Activated CD4-positive, alpha-beta T cell treated with anti-CD3 and anti-CD28 coated beads for 24 hours (primary cell): ENCODE data around the gene PDF.

ENCODE experiments used
- DNase-seq, 2 donors: peaks; one replicate each; pipeline ENCODE4 v3.0.0-alpha.2; 2020; ENCODE audit warnings: low read depth in 2 of 2

PDF gene

DNA sequence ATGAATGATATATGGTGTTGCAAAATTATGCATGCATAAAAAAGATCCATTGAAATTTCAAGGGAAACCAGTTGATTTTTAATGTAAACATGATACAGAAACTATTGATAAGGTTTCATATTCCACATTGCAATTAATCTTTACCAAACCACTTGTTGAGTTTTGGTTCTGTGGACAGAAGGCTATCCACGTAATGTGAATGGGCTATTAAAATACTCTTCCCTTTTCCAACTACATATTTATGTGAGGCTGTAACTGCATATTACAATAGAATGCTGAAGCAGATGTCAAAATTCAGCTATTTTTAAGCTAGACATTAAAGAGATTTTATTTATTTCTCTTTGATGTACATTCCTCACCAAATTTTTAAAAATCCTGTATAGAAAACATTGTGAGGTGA is 53.0 kb downstream of the PDF start:
- no peak for DNase-seq
